Mesenchymal stem cell (in vitro differentiated cells and primary cell): ENCODE measurements around the gene PLXNA2.

ENCODE experiments used
- DNase-seq: peaks from one replicate; pipeline ENCODE4 v3.0.0-alpha.2; 2013
- H2AFZ ChIP-seq: one replicate; pipeline ENCODE4 v1.6.1; 2013; ENCODE audit warnings: low read depth, mild to moderate bottlenecking, control low read depth, inconsistent platforms, low read length, moderate library complexity
- H2AK5ac ChIP-seq: 2 replicates; pipeline ENCODE4 v1.6.1; 2013; ENCODE audit warnings: low read length, moderate library complexity, mild to moderate bottlenecking, inconsistent platforms; ENCODE audit not compliant: severe bottlenecking
- H2BK120ac ChIP-seq: one replicate; pipeline ENCODE4 v1.6.1; 2013; ENCODE audit warnings: low read depth, mild to moderate bottlenecking, inconsistent platforms, low read length, moderate library complexity
- H2BK12ac ChIP-seq, 2 experiments: one replicate each; pipeline ENCODE4 v1.6.1; 2013; ENCODE audit warnings: inconsistent platforms in 2 of 2, low read length in 2 of 2, mild to moderate bottlenecking in 2 of 2, moderate library complexity in 2 of 2, control low read depth in 1 of 2
- H2BK15ac ChIP-seq: one replicate; pipeline ENCODE4 v1.6.1; 2013; ENCODE audit warnings: mild to moderate bottlenecking, low read depth, inconsistent platforms; ENCODE audit not compliant: poor library complexity, severe bottlenecking
- H2BK5ac ChIP-seq: 2 replicates; pipeline ENCODE4 v1.6.1; 2013; ENCODE audit warnings: low read depth, mild to moderate bottlenecking, low read length, control low read depth, inconsistent platforms; ENCODE audit not compliant: poor library complexity, severe bottlenecking
- H3K14ac ChIP-seq, 2 experiments: one replicate each; pipeline ENCODE4 v1.6.1; 2013; ENCODE audit warnings: inconsistent platforms in 2 of 2, low read length in 2 of 2, control low read depth in 1 of 2, mild to moderate bottlenecking in 1 of 2, moderate library complexity in 1 of 2
- H3K18ac ChIP-seq, 2 experiments: one replicate each; pipeline ENCODE4 v1.6.1; 2013; ENCODE audit warnings: inconsistent platforms in 2 of 2, low read length in 2 of 2, control low read depth in 1 of 2, low read depth in 1 of 2, mild to moderate bottlenecking in 1 of 2
- H3K23ac ChIP-seq, 2 experiments: one replicate each; pipeline ENCODE4 v1.6.1; 2013; ENCODE audit warnings: inconsistent platforms in 2 of 2, low read length in 2 of 2, mild to moderate bottlenecking in 2 of 2, moderate library complexity in 2 of 2, control low read depth in 1 of 2
- H3K27ac ChIP-seq: 2 replicates; pipeline ENCODE4 v1.5.1; 2013; ENCODE audit warnings: mild to moderate bottlenecking, moderate library complexity, low read length, control low read depth, inconsistent platforms; ENCODE audit not compliant: poor library complexity, severe bottlenecking
- H3K27me3 ChIP-seq, 2 experiments: 2 replicates each; pipeline versions ENCODE4 v1.6.1 to v1.7.0; 2013; ENCODE audit warnings: low read length in 2 of 2, mild to moderate bottlenecking in 2 of 2, moderate library complexity in 2 of 2, control low read depth in 1 of 2, inconsistent platforms in 1 of 2; ENCODE audit not compliant: control insufficient read depth in 1 of 2, insufficient read depth in 1 of 2
- H3K36me3 ChIP-seq, 2 experiments: 2 replicates each; pipeline versions ENCODE4 v1.6.1 to v1.7.0; 2013; ENCODE audit warnings: low read length in 2 of 2, control low read depth in 1 of 2, inconsistent platforms in 1 of 2, low read depth in 1 of 2, mild to moderate bottlenecking in 1 of 2; ENCODE audit not compliant: insufficient read depth in 2 of 2, control insufficient read depth in 1 of 2
- H3K4ac ChIP-seq, 2 experiments: one replicate each; pipeline ENCODE4 v1.6.1; 2013; ENCODE audit warnings: inconsistent platforms in 2 of 2, low read length in 2 of 2, mild to moderate bottlenecking in 2 of 2, moderate library complexity in 2 of 2, control low read depth in 1 of 2, low read depth in 1 of 2
- H3K4me1 ChIP-seq: 2 replicates; pipeline ENCODE4 v1.6.1; 2013; ENCODE audit warnings: low read depth, low read length, control low read depth; ENCODE audit not compliant: control insufficient read depth, insufficient read depth
- H3K4me2 ChIP-seq: 2 replicates; pipeline ENCODE4 v1.6.1; 2013; ENCODE audit warnings: low read length, mild to moderate bottlenecking, inconsistent platforms; ENCODE audit not compliant: poor library complexity, severe bottlenecking
- H3K4me3 ChIP-seq, 2 experiments: 2 replicates each; pipeline versions ENCODE4 v1.5.1 to v1.7.0; 2013; ENCODE audit warnings: low read length in 2 of 2, mild to moderate bottlenecking in 2 of 2, control low read depth in 1 of 2, low read depth in 1 of 2; ENCODE audit not compliant: insufficient read depth in 1 of 2
- H3K79me1 ChIP-seq: replicated peaks from 2 replicates; pipeline ENCODE4 v1.6.1; 2013; ENCODE audit warnings: mild to moderate bottlenecking, control low read depth, low read length, inconsistent platforms; ENCODE audit not compliant: poor library complexity, severe bottlenecking
- H3K9ac ChIP-seq: 2 replicates; pipeline ENCODE4 v1.7.0; 2013; ENCODE audit warnings: mild to moderate bottlenecking, low read length, moderate library complexity
- H3K9me3 ChIP-seq: 2 replicates; pipeline ENCODE4 v1.7.0; 2013; ENCODE audit warnings: mild to moderate bottlenecking, low read length; ENCODE audit not compliant: control insufficient read depth
- H4K8ac ChIP-seq: one replicate; pipeline ENCODE4 v1.6.1; 2013; ENCODE audit warnings: inconsistent platforms, mild to moderate bottlenecking, low read length, moderate library complexity
- H4K91ac ChIP-seq: one replicate; pipeline ENCODE4 v1.6.1; 2013; ENCODE audit warnings: mild to moderate bottlenecking, low read length, inconsistent platforms
- WGBS: methylation state at CpG from one replicate; pipeline ENCODE4 v1.1.7; 2013; ENCODE audit warnings: mixed read lengths; 5-methylcytosine and 5-hydroxymethylcytosine counted together

Gene PLXNA2

GRCh38 chr1:208161005-208161404 lies 83.2 kb downstream of the PLXNA2 start:
- no peak overlapping the region for H2BK15ac ChIP-seq
- H2BK120ac ChIP-seq = no peak overlapping the region
- H2BK12ac ChIP-seq = no peak overlapping the region
- H3K79me1 ChIP-seq = no peaks in the 10 kb centered on the region
- 89% methylated on average over 1 of the region's 1 CpG for WGBS
- peak overlapping the region in 1 of 2 experiments; percentile 32 for H3K18ac ChIP-seq
- H2AK5ac ChIP-seq = no peak overlapping the region
- no peak overlapping the region for H3K9ac ChIP-seq
- H4K8ac ChIP-seq = no peak overlapping the region
- H3K23ac ChIP-seq = no peak overlapping the region
- no peak overlapping the region for H3K4me2 ChIP-seq
- H4K91ac ChIP-seq = no peak overlapping the region
- H2BK5ac ChIP-seq = no peak overlapping the region
- no peak overlapping the region for H3K27ac ChIP-seq
- H3K4me1 ChIP-seq = peaks cover 13% of the 10 kb centered on the region
- DNase-seq = no peak
- H3K36me3 ChIP-seq = no peaks in the 10 kb centered on the region
- H3K4ac ChIP-seq = no peak overlapping the region
- H3K27me3 ChIP-seq = peaks cover 0 to 6% of the 10 kb centered on the region in 2 experiments
- H3K9me3 ChIP-seq = no peaks in the 10 kb centered on the region
- no peak overlapping the region for H3K14ac ChIP-seq
- H3K4me3 ChIP-seq = no peak overlapping the region
- no peak overlapping the region for H2AFZ ChIP-seq

- Histone ChIP-seq H3K18ac (no peak overlapping the region), H3K79me1 (no peaks in the 10 kb centered on the region), H3K23ac (no peak overlapping the region), H3K4ac (no peak overlapping the region), H3K4me1 (peaks cover 15% of the 10 kb centered on the region), H3K27ac (no peak overlapping the region), H2BK5ac (no peak overlapping the region), H3K4me2 (no peak overlapping the region), H3K27me3 (peaks cover 0 to 6% of the 10 kb centered on the region in 2 experiments), H3K36me3 (no peaks in the 10 kb centered on the region), H3K9ac (no peak overlapping the region), H2AFZ (no peak overlapping the region), H4K91ac (peak overlapping the region; percentile 62), H2BK12ac (no peak overlapping the region), H3K14ac (no peak overlapping the region), H2AK5ac (no peak overlapping the region), H2BK120ac (no peak overlapping the region), H4K8ac (no peak overlapping the region), H3K9me3 (no peaks in the 10 kb centered on the region), H3K4me3 (no peak overlapping the region), H2BK15ac (no peak overlapping the region)
- 77% methylated on average over 4 of the region's 4 CpGs for WGBS
- DNase-seq = no peak
These were observed 83.8 kb downstream of the PLXNA2 start for GRCh38 chr1:208160259-208160819.

GRCh38 chr1:208159555-208160258 lies 84.5 kb downstream of the PLXNA2 start:
- H2BK15ac ChIP-seq = peak overlapping the region; percentile 26
- peak overlapping the region; percentile 76 for H4K8ac ChIP-seq
- no peak overlapping the region for H3K9ac ChIP-seq
- peak overlapping the region; percentile 36 for H2BK120ac ChIP-seq
- peaks cover 15% of the 10 kb centered on the region for H3K4me1 ChIP-seq
- H2BK12ac ChIP-seq = peak overlapping the region; percentile 22 to 91
- peak overlapping the region; percentile 25 for H3K27ac ChIP-seq
- no peaks in the 10 kb centered on the region for H3K9me3 ChIP-seq
- H3K27me3 ChIP-seq = peaks cover 0 to 6% of the 10 kb centered on the region in 2 experiments
- WGBS = 50% methylated on average over 11 of the region's 11 CpGs
- no peak overlapping the region for H2AFZ ChIP-seq
- H3K79me1 ChIP-seq = no peaks in the 10 kb centered on the region
- H3K14ac ChIP-seq = peak overlapping the region in 1 of 2 experiments; percentile 44
- no peak overlapping the region for H3K4me3 ChIP-seq
- H3K18ac ChIP-seq = peak overlapping the region; percentile 42 to 80
- peak overlapping the region in 1 of 2 experiments; percentile 65 for H3K4ac ChIP-seq
- no peak overlapping the region for H3K23ac ChIP-seq
- H4K91ac ChIP-seq = peak overlapping the region; percentile 81
- peak overlapping the region; percentile 16 for H2AK5ac ChIP-seq
- H3K4me2 ChIP-seq = no peak overlapping the region
- no peak overlapping the region for H2BK5ac ChIP-seq
- H3K36me3 ChIP-seq = no peaks in the 10 kb centered on the region
- peak; percentile 76 for DNase-seq

GRCh38 chr1:208158640-208159554 lies 85.3 kb downstream of the PLXNA2 start:
- Histone ChIP-seq H2BK5ac (no peak overlapping the region), H3K4me3 (no peak overlapping the region), H3K23ac (no peak overlapping the region), H4K8ac (peak overlapping the region; percentile 76), H2BK15ac (no peak overlapping the region), H2BK120ac (no peak overlapping the region), H3K36me3 (no peaks in the 10 kb centered on the region), H3K4me1 (peaks cover 18% of the 10 kb centered on the region), H2AFZ (no peak overlapping the region), H3K9me3 (no peaks in the 10 kb centered on the region), H3K14ac (no peak overlapping the region), H3K18ac (peak overlapping the region in 1 of 2 experiments; percentile 56), H3K79me1 (no peaks in the 10 kb centered on the region), H3K9ac (no peak overlapping the region), H2AK5ac (no peak overlapping the region), H3K27me3 (peaks cover 0 to 6% of the 10 kb centered on the region in 2 experiments), H4K91ac (no peak overlapping the region), H3K4ac (peak overlapping the region in 1 of 2 experiments; percentile 65), H3K4me2 (no peak overlapping the region), H3K27ac (no peak overlapping the region), H2BK12ac (peak overlapping the region in 1 of 2 experiments; percentile 91)
- 54% methylated on average over 6 of the region's 8 CpGs for WGBS
- DNase-seq = no peak
